ENCODE results near the gene CXorf49.

The CXorf49 gene

GRCh38 chrX:71666240-71667223 lies 51.6 kb downstream of the CXorf49 start:
- ATAC-seq (replicated peaks): no peak
- Mint-ChIP-seq H3K27me3 (peaks cover under 1 to 2% of the 10 kb centered on the region in 2 donors), H3K27ac (no peak overlapping the region), H3K4me3 (no peak overlapping the region), H3K36me3 (no peaks in the 10 kb centered on the region), H3K9me3 (no peaks in the 10 kb centered on the region), H3K4me1 (peaks cover 24 to 37% of the 10 kb centered on the region in 2 donors)
- no peak for DNase-seq

DNA sequence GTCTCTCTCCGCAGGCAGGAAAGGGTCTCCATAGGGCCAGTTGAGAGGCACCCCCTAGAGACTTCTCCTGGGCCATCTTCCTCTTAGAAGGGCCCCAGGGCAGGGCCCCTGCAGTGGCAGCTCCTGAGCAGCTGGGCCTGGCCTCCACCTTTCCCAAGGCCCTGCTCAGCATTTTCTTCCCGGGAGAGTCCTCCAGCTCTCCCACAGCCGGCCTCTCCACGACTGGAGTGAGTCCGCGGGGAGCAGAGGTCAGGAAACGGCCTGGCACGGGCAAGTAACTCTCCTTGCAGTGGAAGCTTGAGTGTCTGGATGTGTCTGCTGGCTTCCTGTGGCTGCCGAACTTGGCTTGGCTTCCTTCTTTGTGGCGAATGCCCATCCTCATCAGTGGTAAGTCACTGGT lies 52.3 kb downstream of the CXorf49 start:
- Mint-ChIP-seq H3K27ac (no peak overlapping the region), H3K4me3 (no peak overlapping the region), H3K36me3 (no peaks in the 10 kb centered on the region), H3K27me3 (peaks cover 0 to 6% of the 10 kb centered on the region in 2 donors), H3K4me1 (peaks cover 26 to 29% of the 10 kb centered on the region in 2 donors), H3K9me3 (no peaks in the 10 kb centered on the region)
- DNase-seq (no peak), ATAC-seq (replicated peaks) (no peak)

DNA sequence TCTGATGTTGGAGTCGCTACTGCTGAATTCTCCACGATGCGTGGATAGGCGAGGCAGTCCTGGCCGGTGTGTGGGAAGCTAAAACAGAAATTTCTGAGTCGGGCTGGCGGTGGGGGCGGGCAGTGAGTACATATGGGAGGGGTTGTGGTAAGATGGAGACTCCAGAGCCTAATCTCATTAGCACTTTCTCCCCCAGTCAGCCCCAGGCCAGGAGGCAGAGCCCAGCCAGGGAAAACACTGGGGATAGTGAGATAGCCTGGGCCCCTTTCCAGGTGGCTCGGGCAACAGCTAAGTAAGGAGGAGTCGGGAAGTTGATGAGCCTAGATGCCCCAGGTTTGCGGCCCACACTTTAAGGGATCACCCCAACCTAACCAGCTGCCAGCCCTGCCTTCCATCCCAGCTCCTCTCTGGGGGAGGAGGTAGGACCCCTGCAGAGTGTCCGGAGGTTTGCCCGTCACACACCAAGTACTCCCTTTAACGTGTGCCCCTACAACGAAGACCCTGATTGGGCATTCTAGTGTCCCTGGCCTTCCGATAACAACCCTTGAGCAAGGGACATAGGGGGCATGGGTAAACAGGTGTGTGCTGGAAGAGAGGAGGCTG lies 53.1 kb downstream of the CXorf49 start:
- H3K27ac Mint-ChIP-seq: no peak overlapping the region
- peaks cover 21% of the 10 kb centered on the region in 2 donors for H3K4me1 Mint-ChIP-seq
- no peaks in the 10 kb centered on the region for H3K9me3 Mint-ChIP-seq
- DNase-seq (no peak), ATAC-seq (replicated peaks) (no peak)
- H3K36me3 Mint-ChIP-seq: no peaks in the 10 kb centered on the region
- peaks cover 0 to 6% of the 10 kb centered on the region in 2 donors for H3K27me3 Mint-ChIP-seq
- H3K4me3 Mint-ChIP-seq: no peak overlapping the region
